Keratinocyte (primary cell): Measurements from ENCODE around the gene FAM174A. TPM values are rescaled to one million over a fixed set of nuclear protein-coding genes. Genes with fewer than 3 reads are reported as not detected.

ENCODE experiments used
- DNase-seq: peaks from one replicate; pipeline ENCODE4 v3.0.0-alpha.2; 2011; ENCODE audit warnings: low read depth, missing footprints, low spot score
- FAIRE-seq: peaks from 2 replicates; lab custom pipeline; 2011; peaks lifted over from hg19 to GRCh38; lab: Jason Lieb, UNC
- H2AFZ ChIP-seq: 2 replicates; pipeline ENCODE4 v1.6.0; 2012; ENCODE audit warnings: low read length, control low read depth, inconsistent platforms; ENCODE audit not compliant: control insufficient read depth
- H3K27ac ChIP-seq: 2 replicates; pipeline ENCODE4 v1.5.1; 2011; ENCODE audit warnings: low read length; ENCODE audit not compliant: control insufficient read depth, insufficient read depth
- H3K27me3 ChIP-seq: 3 replicates; pipeline ENCODE4 v1.6.0; 2011; ENCODE audit warnings: low read length; ENCODE audit not compliant: control insufficient read depth, insufficient read depth; ENCODE audit errors: extremely low read depth
- H3K36me3 ChIP-seq, 2 experiments: 2 replicates in 1 of 2; 3 replicates in 1 of 2; pipeline ENCODE4 v1.5.1; 2011; ENCODE audit warnings: low read length in 2 of 2, mild to moderate bottlenecking in 1 of 2; ENCODE audit not compliant: control insufficient read depth in 2 of 2, insufficient read depth in 2 of 2; ENCODE audit errors: extremely low read depth in 1 of 2
- H3K4me1 ChIP-seq: 3 replicates; pipeline ENCODE4 v1.5.1; 2011; ENCODE audit warnings: low read length; ENCODE audit not compliant: control insufficient read depth, insufficient read depth; ENCODE audit errors: extremely low read depth
- H3K4me2 ChIP-seq: 3 replicates; pipeline ENCODE4 v1.6.0; 2011; ENCODE audit warnings: low read depth, low read length; ENCODE audit not compliant: control insufficient read depth, insufficient read depth; ENCODE audit errors: extremely low read depth
- H3K4me3 ChIP-seq, 3 experiments: fragments of 200-600 bp in 1 of 3; sonication (generic) in 1 of 3; 2 replicates in 2 of 3; 3 replicates in 1 of 3; pipeline ENCODE4 v1.5.1; 2011 to 2016; ENCODE audit warnings: low read length in 3 of 3, mild to moderate bottlenecking in 3 of 3, control low read depth in 2 of 3, inconsistent platforms in 1 of 3, low read depth in 1 of 3, mixed read lengths in 1 of 3, mixed run types in 1 of 3, moderate library complexity in 1 of 3; ENCODE audit not compliant: control insufficient read depth in 2 of 3, insufficient read depth in 2 of 3; ENCODE audit errors: extremely low read depth in 1 of 3
- H3K79me2 ChIP-seq: 2 replicates; pipeline ENCODE4 v1.6.0; 2012; ENCODE audit warnings: low read length; ENCODE audit not compliant: control insufficient read depth, insufficient read depth
- H3K9ac ChIP-seq: 3 replicates; pipeline ENCODE4 v1.6.0; 2011; ENCODE audit warnings: low read length; ENCODE audit not compliant: control insufficient read depth, insufficient read depth; ENCODE audit errors: extremely low read depth
- H3K9me1 ChIP-seq: 3 replicates; pipeline ENCODE4 v1.6.0; 2011; ENCODE audit warnings: low read length; ENCODE audit not compliant: control insufficient read depth, insufficient read depth; ENCODE audit errors: extremely low read depth
- H3K9me3 ChIP-seq: 2 replicates; pipeline ENCODE4 v1.5.1; 2012; ENCODE audit warnings: low read depth, low read length; ENCODE audit not compliant: control insufficient read depth
- H4K20me1 ChIP-seq: 3 replicates; pipeline ENCODE4 v1.6.0; 2011; ENCODE audit warnings: low read length; ENCODE audit not compliant: control insufficient read depth, insufficient read depth; ENCODE audit errors: extremely low read depth
- CTCF ChIP-seq, 3 experiments: IDR thresholded peaks in 1 of 3; conservative IDR thresholded peaks in 1 of 3; optimal IDR thresholded peaks in 1 of 3; 2 replicates in 2 of 3; 3 replicates in 1 of 3; pipeline versions ENCODE3 to v1.5.1; 2011; ENCODE audit warnings: low read length in 3 of 3, mild to moderate bottlenecking in 3 of 3, moderate library complexity in 2 of 3, control low read depth in 1 of 3, inconsistent platforms in 1 of 3; ENCODE audit not compliant: insufficient read depth in 2 of 3; ENCODE audit errors: extremely low read depth in 1 of 3
- EZH2 ChIP-seq: IDR thresholded peaks from one replicate; pipeline ENCODE4 v1.6.1; 2012; ENCODE audit warnings: inconsistent platforms, mild to moderate bottlenecking, low read length, moderate library complexity
- dilution Hi-C: fragments of 300-500 bp; cut with MboI; formaldehyde crosslinking; loops from one replicate; pipeline ENCODE4 v1.7.0; 2020; ENCODE audit warnings: low sequenced_read_pairs; ENCODE audit not compliant: extremely low pct_ligation_motif_present
- polyA plus RNA-seq, 5 experiments: library from polyadenylated mRNA; depleted of rRNA in 3 of 5; stranded (reverse) in 3 of 5; stranded (forward) in 1 of 5; unstranded in 1 of 5; fragments of >200 nt; gene quantifications; 1 replicate in 1 of 5; 2 replicates in 3 of 5; 3 replicates in 1 of 5; pipeline versions ENCODE4 v1.2.1 to v1.2.3, GENCODE V29; 2011 to 2012; ENCODE audit warnings: missing spikeins in 2 of 5, low read depth in 1 of 5, low replicate concordance in 1 of 5

Gene FAM174A
- polyA plus RNA-seq, 1 donor (not counting 4 experiments of a cell fraction or from before 2014, with no cell fraction given), result 17.3 TPM

DNA sequence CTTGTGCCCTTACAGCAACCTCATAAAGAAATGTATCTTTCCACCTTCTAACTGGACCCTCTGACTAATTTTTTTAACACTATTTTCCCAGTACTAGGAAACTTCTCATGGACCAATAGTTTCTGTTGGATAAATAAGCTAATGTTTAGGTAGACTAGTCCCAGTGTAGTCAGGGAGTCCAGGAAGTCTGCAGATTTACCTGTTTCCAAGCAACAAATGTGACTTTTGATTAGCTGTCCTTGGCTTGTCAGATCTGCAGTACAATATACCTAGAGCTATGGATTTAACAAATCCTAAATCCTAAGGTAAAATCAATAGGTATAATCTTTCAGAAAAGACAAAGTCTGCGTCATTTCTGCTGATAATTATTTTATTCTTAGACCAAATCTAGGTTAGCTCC is 55.7 kb downstream of the FAM174A start:
- dilution Hi-C loops, result no loop called here

DNA sequence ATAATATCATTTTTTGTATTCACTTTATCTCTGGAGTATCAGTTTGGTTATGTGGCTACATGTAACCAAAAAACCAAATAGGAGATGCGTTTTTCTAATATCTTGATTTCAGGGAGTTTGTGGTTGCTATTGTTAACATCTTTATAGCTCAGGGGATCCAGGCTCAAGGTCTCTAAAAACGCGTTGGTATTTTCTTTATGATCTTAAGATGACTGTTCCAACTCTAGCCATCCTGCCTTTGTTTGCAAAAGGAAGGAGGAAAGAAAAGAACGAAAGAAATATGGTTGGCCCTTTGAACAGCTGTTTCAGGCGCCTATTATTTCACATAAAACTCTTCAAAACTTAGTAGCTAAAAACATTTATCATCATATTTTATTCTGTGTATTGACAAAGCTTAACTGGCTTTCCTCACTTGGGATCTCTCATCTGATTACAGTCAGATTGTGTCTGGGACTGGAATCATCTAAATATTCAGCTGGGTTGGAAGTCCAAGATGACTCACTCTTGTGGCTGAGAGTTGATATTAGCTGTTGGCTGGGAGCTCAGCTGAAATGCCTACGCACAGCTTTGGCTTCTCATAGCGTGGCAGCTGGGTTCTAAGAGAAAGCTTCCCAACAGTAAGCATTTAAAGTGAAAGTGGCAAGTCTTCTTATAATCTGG is 60.1 kb downstream of the FAM174A start:
- Histone ChIP-seq H3K4me2 (peak overlapping the region; percentile 85), H3K9ac (no peak overlapping the region), H3K27ac (peak overlapping the region; percentile 3), H3K4me3 (peak overlapping the region in 2 of 3 experiments; percentile 43 to 54), H2AFZ (peak overlapping the region; percentile 94), H3K4me1 (peaks cover 14% of the 10 kb centered on the region), H4K20me1 (no peaks in the 10 kb centered on the region), H3K9me1 (no peaks in the 10 kb centered on the region), H3K9me3 (no peaks in the 10 kb centered on the region), H3K27me3 (no peaks in the 10 kb centered on the region), H3K36me3 (no peaks in the 10 kb centered on the region), H3K79me2 (no peaks in the 10 kb centered on the region)
- DNase-seq (peak; percentile 45), FAIRE-seq (peak; percentile 89)
- TF ChIP-seq CTCF (optimal IDR thresholded peaks at IDR 0.05 in 1 of 3, IDR thresholded peaks at IDR 0.05 in 1 of 3, conservative IDR thresholded peaks at IDR 0.05 in 1 of 3; ENCODE audit: extremely low read depth in 1 of 3, insufficient read depth in 2 of 3, low read length in 3 of 3), result no peak
- no peak for TF ChIP-seq EZH2
- dilution Hi-C loops, result no loop called here

More for the DNA sequence above, 55.7 kb downstream of the FAM174A start:
- no peak overlapping the region for H3K4me2 ChIP-seq
- H3K36me3 ChIP-seq, result no peaks in the 10 kb centered on the region
- peaks cover 11% of the 10 kb centered on the region for H3K4me1 ChIP-seq
- H3K9me3 ChIP-seq, result no peaks in the 10 kb centered on the region
- no peak overlapping the region for H3K4me3 ChIP-seq
- H3K9me1 ChIP-seq, result no peaks in the 10 kb centered on the region
- FAIRE-seq (no peak), DNase-seq (no peak)
- TF ChIP-seq CTCF (optimal IDR thresholded peaks at IDR 0.05 in 1 of 3, IDR thresholded peaks at IDR 0.05 in 1 of 3, conservative IDR thresholded peaks at IDR 0.05 in 1 of 3; ENCODE audit: extremely low read depth in 1 of 3, insufficient read depth in 2 of 3, low read length in 3 of 3) (no peak), EZH2 (no peak)
- no peaks in the 10 kb centered on the region for H3K79me2 ChIP-seq
- H3K9ac ChIP-seq, result no peak overlapping the region
- no peaks in the 10 kb centered on the region for H3K27me3 ChIP-seq
- H3K27ac ChIP-seq, result no peak overlapping the region
- no peak overlapping the region for H2AFZ ChIP-seq
- H4K20me1 ChIP-seq, result no peaks in the 10 kb centered on the region
